Pancreas (tissue), 10 donors: ENCODE measurements around the gene COTL1. TPM values are rescaled to one million over a fixed set of nuclear protein-coding genes. Genes with fewer than 3 reads are reported as not detected.

Experiments used
- ATAC-seq, 4 donors: fragments of 200-7000 bp; cut with Tn5 transposase; one replicate each; pipeline versions ENCODE4 v1.8.0 to v1.9.1; 2020; ENCODE audit warnings: mild to moderate bottlenecking in 4 of 4, moderate library complexity in 4 of 4
- DNase-seq, 6 donors: peaks; one replicate each; pipeline ENCODE4 v3.0.0-alpha.2; 2020
- FAIRE-seq: peaks from 2 replicates; lab custom pipeline; 2012; peaks lifted over from hg19 to GRCh38; lab: Jason Lieb, UNC
- H3K27ac ChIP-seq, 4 donors: fragments of 200-600 bp; sonication (generic); 1 replicate in 3 of 4; 2 replicates in 1 of 4; pipeline versions ENCODE4 v1.5.0 to v1.8.0; 2020
- H3K27me3 ChIP-seq, 4 donors: fragments of 200-600 bp; one replicate each; pipeline ENCODE4 v1.8.0; 2021
- H3K36me3 ChIP-seq, 3 donors: fragments of 200-600 bp; sonication (generic) in 1 of 3; one replicate each; pipeline versions ENCODE4 v1.5.0 to v1.8.0; 2020 to 2021
- H3K4me1 ChIP-seq, 3 donors: fragments of 200-600 bp; one replicate each; pipeline ENCODE4 v1.8.0; 2021
- H3K4me3 ChIP-seq, 4 donors: fragments of 200-600 bp; sonication (generic) in 2 of 4; one replicate each; pipeline versions ENCODE4 v1.5.0 to v1.8.0; 2020 to 2021
- H3K9me3 ChIP-seq, 4 donors: fragments of 200-600 bp; one replicate each; pipeline ENCODE4 v1.8.0; 2021
- CTCF ChIP-seq, 4 donors: fragments of 200-600 bp; sonication (generic) in 3 of 4; IDR thresholded peaks; one replicate each; pipeline versions ENCODE4 v1.5.0 to v1.8.0; 2021; ENCODE audit warnings: antibody characterized with exemption in 4 of 4
- WGBS, 2 donors: extraction: QIAGEN DNeasy Blood & Tissue Kit; methylation state at CpG; one replicate each; pipeline ENCODE4 v1.1.7; 2013; 5-methylcytosine and 5-hydroxymethylcytosine counted together
- intact Hi-C, 3 donors: fragments of 100-400 bp; cut with DNase I; formaldehyde crosslinking; loops; one replicate each; pipeline versions ENCODE4 v1.11.1 to v1.14.2; 2022
- polyA plus RNA-seq, 2 donors: library from polyadenylated mRNA; stranded (reverse); fragments of 200-250 nt; gene quantifications; one replicate each; pipeline ENCODE4 v1.2.3, GENCODE V29; 2013
- total RNA-seq, 6 donors: library from RNA; stranded (reverse); fragmentation: NEBNext Ultra II Directional in 4 of 6; extraction: Animal tissue kit (Norgen Biotek cat#: 25700) in 4 of 6; gene quantifications; one replicate each; pipeline versions ENCODE4 v1.2.1 to v1.2.4, GENCODE V29; 2021 to 2023
- donor health status: healthy with polysubstance abuse.
- donor health status: DM: no; HTN: no; CAD: no; lungs with moderate emphysema.
- donor health status: DM: no; HTN: no; CAD: no.
- donor health status: control.
- donor health status: control.
- donor health status: Bipolar disorder and iron deficiency.
- donor health status: DM: yes; HTN: yes; CAD: no.
- donor health status: DM: no; HTN: no; CAD: no.
- donor health status: DM: no; HTN: no; CAD: no.
- donor health status: DM: yes; HTN: yes; CAD: no.

COTL1 gene
- total and polyA plus RNA-seq, 8 donors: 6.8 to 44.3 (median 19.1) TPM

GRCh38 chr16:84541999-84542817 lies 75.7 kb downstream of the COTL1 start:
- 76% methylated on average over 7 of the region's 7 CpGs for WGBS, 2 donors
- FAIRE-seq: no peak
- Histone ChIP-seq H3K4me1 (no peaks in the 10 kb centered on the region), H3K27me3 (no peaks in the 10 kb centered on the region), H3K4me3 (no peak overlapping the region), H3K27ac (no peak overlapping the region), H3K36me3 (no peaks in the 10 kb centered on the region), H3K9me3 (no peaks in the 10 kb centered on the region)
- TF ChIP-seq CTCF (IDR thresholded peaks at IDR 0.05): no peak
- intact Hi-C loops: no loop called here
- DNase-seq: no peak
- ATAC-seq: no peak

- no peak overlapping the region for H3K27ac ChIP-seq
- no peak for FAIRE-seq
Measured at GRCh38 chr16:84540194-84540593, 77.7 kb downstream of the COTL1 start.

DNA sequence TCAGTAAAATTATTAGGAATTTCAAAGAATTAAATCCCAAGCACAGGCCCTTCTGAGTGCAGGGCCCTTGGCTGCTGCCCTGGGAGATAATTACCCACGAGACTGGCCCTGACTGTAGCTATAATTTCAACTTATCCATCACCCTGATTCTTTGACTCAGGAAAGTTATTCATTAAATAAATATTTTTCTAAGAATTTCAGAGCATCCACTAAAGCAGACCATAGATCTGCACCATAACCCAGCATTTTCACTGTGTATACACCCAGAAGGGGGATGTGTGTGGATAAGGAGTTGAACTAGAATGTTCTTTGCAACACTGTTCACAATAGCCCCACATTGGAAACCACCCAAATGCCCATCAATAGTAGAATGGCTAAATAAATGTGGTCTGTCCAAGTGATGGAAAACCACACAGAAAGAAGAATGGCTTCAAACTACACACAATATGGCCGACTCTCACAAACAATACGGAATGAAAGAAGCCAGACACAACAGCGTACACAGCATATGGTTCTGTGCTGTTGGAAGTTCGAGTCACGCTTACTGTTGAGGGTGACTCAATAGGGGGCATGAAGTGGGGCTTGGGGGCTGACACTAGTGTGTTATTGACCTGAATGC lies 79.5 kb downstream of the COTL1 start:
- intact Hi-C loops: no loop called here
- no peak for DNase-seq
- no peak for FAIRE-seq
- ATAC-seq: no peak
- Histone ChIP-seq H3K4me1 (no peaks in the 10 kb centered on the region), H3K9me3 (no peaks in the 10 kb centered on the region), H3K36me3 (no peaks in the 10 kb centered on the region), H3K27ac (no peak overlapping the region), H3K27me3 (no peaks in the 10 kb centered on the region), H3K4me3 (no peak overlapping the region)
- no peak for TF ChIP-seq CTCF (IDR thresholded peaks at IDR 0.05)
- WGBS, 2 donors: 83 to 90% methylated on average over 6 of the region's 6 CpGs

More at GRCh38 chr16:84540194-84540593, 77.7 kb downstream of the COTL1 start:
- DNase-seq (no peak), ATAC-seq (no peak)
- TF ChIP-seq CTCF (IDR thresholded peaks at IDR 0.05): no peak
- no peaks in the 10 kb centered on the region for H3K27me3 ChIP-seq
- WGBS, 2 donors: 90 to 96% methylated on average over 4 of the region's 4 CpGs
- no peak overlapping the region for H3K4me3 ChIP-seq
- no peaks in the 10 kb centered on the region for H3K9me3 ChIP-seq
- no peaks in the 10 kb centered on the region for H3K36me3 ChIP-seq
- intact Hi-C loops: no loop called here
- H3K4me1 ChIP-seq: no peaks in the 10 kb centered on the region

DNA sequence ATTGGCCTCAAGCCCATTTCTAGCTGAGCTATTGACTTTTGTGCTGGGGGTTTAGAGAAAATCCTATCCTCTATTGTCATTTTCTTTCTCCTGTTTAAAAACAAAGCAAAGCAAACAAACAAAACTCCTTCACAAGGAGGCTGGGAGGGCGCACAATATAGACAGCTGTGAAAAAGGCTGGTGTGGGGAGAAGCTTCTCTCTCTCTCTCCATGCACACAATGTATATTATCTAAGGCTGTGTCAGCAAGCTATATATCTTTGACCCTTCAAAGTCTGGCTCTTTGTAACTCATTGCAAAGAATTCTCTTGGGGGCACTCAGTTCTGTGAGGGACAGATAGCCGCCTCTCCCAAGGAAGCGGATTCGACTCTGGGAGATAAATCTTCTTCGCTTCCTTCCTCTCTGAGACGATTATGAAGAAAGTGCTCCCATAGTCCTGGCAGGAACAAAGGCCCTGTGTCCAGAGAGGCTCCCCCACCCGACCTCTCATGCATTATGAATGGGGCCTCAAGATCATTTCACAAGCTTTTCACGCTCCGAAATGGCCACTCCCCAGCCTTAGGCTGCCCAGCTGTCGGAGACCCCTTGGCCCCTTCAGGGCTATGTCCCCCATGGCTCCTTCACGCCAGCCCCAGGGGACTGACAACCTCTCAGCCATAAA lies 80.3 kb downstream of the COTL1 start:
- no peaks in the 10 kb centered on the region for H3K36me3 ChIP-seq
- intact Hi-C loops: no loop called here
- DNase-seq (no peak), FAIRE-seq (no peak), ATAC-seq (no peak)
- 71 to 73% methylated on average over 11 of the region's 11 CpGs for WGBS, 2 donors
- no peak overlapping the region for H3K27ac ChIP-seq
- no peaks in the 10 kb centered on the region for H3K27me3 ChIP-seq
- no peaks in the 10 kb centered on the region for H3K9me3 ChIP-seq
- TF ChIP-seq CTCF (IDR thresholded peaks at IDR 0.05): no peak
- H3K4me3 ChIP-seq: no peak overlapping the region
- H3K4me1 ChIP-seq: peaks cover 0 to 3% (median 0%) of the 10 kb centered on the region in 3 donors
